Pancreas (tissue), 10 donors: ENCODE measurements around the gene F2RL3. TPM values are rescaled to one million over a fixed set of nuclear protein-coding genes. Genes with fewer than 3 reads are reported as not detected.

ENCODE experiments used
- ATAC-seq, 4 donors: fragments of 200-7000 bp; cut with Tn5 transposase; one replicate each; pipeline versions ENCODE4 v1.8.0 to v1.9.1; 2020; ENCODE audit warnings: mild to moderate bottlenecking in 4 of 4, moderate library complexity in 4 of 4
- DNase-seq, 6 donors: peaks; one replicate each; pipeline ENCODE4 v3.0.0-alpha.2; 2020
- FAIRE-seq: peaks from 2 replicates; lab custom pipeline; 2012; peaks lifted over from hg19 to GRCh38; lab: Jason Lieb, UNC
- H3K27ac ChIP-seq, 4 donors: fragments of 200-600 bp; sonication (generic); 1 replicate in 3 of 4; 2 replicates in 1 of 4; pipeline versions ENCODE4 v1.5.0 to v1.8.0; 2020
- H3K27me3 ChIP-seq, 4 donors: fragments of 200-600 bp; one replicate each; pipeline ENCODE4 v1.8.0; 2021
- H3K36me3 ChIP-seq, 3 donors: fragments of 200-600 bp; sonication (generic) in 1 of 3; one replicate each; pipeline versions ENCODE4 v1.5.0 to v1.8.0; 2020 to 2021
- H3K4me1 ChIP-seq, 3 donors: fragments of 200-600 bp; one replicate each; pipeline ENCODE4 v1.8.0; 2021
- H3K4me3 ChIP-seq, 4 donors: fragments of 200-600 bp; sonication (generic) in 2 of 4; one replicate each; pipeline versions ENCODE4 v1.5.0 to v1.8.0; 2020 to 2021
- H3K9me3 ChIP-seq, 4 donors: fragments of 200-600 bp; one replicate each; pipeline ENCODE4 v1.8.0; 2021
- CTCF ChIP-seq, 4 donors: fragments of 200-600 bp; sonication (generic) in 3 of 4; IDR thresholded peaks; one replicate each; pipeline versions ENCODE4 v1.5.0 to v1.8.0; 2021; ENCODE audit warnings: antibody characterized with exemption in 4 of 4
- WGBS, 2 donors: extraction: QIAGEN DNeasy Blood & Tissue Kit; methylation state at CpG; one replicate each; pipeline ENCODE4 v1.1.7; 2013; 5-methylcytosine and 5-hydroxymethylcytosine counted together
- intact Hi-C, 3 donors: fragments of 100-400 bp; cut with DNase I; formaldehyde crosslinking; loops; one replicate each; pipeline versions ENCODE4 v1.11.1 to v1.14.2; 2022
- polyA plus RNA-seq, 2 donors: library from polyadenylated mRNA; stranded (reverse); fragments of 200-250 nt; gene quantifications; one replicate each; pipeline ENCODE4 v1.2.3, GENCODE V29; 2013
- total RNA-seq, 6 donors: library from RNA; stranded (reverse); fragmentation: NEBNext Ultra II Directional in 4 of 6; extraction: Animal tissue kit (Norgen Biotek cat#: 25700) in 4 of 6; gene quantifications; one replicate each; pipeline versions ENCODE4 v1.2.1 to v1.2.4, GENCODE V29; 2021 to 2023
- donor health status: healthy with polysubstance abuse.
- donor health status: DM: no; HTN: no; CAD: no; lungs with moderate emphysema.
- donor health status: DM: no; HTN: no; CAD: no.
- donor health status: control.
- donor health status: control.
- donor health status: Bipolar disorder and iron deficiency.
- donor health status: DM: yes; HTN: yes; CAD: no.
- donor health status: DM: no; HTN: no; CAD: no.
- donor health status: DM: no; HTN: no; CAD: no.
- donor health status: DM: yes; HTN: yes; CAD: no.

The F2RL3 gene
- total and polyA plus RNA-seq, 8 donors, result 0.24 to 9.0 (median 1.8) TPM

- H3K27ac ChIP-seq, result no peak overlapping the region
- intact Hi-C loops, result no loop called here
- H3K9me3 ChIP-seq, result no peaks in the 10 kb centered on the region
- H3K4me1 ChIP-seq, result no peaks in the 10 kb centered on the region
- no peaks in the 10 kb centered on the region for H3K36me3 ChIP-seq
- DNase-seq (no peak), FAIRE-seq (no peak), ATAC-seq (no peak)
- TF ChIP-seq CTCF (IDR thresholded peaks at IDR 0.05), result no peak
- no peaks in the 10 kb centered on the region for H3K27me3 ChIP-seq
- 67 to 81% methylated on average over 21 of the region's 21 CpGs for WGBS, 2 donors
- no peak overlapping the region for H3K4me3 ChIP-seq
Measured at GRCh38 chr19:16921766-16922591, 33.2 kb downstream of the F2RL3 start.

- FAIRE-seq (no peak), DNase-seq (no peak), ATAC-seq (no peak)
- Histone ChIP-seq H3K4me1 (no peaks in the 10 kb centered on the region), H3K36me3 (no peaks in the 10 kb centered on the region), H3K27ac (no peak overlapping the region), H3K27me3 (no peaks in the 10 kb centered on the region), H3K4me3 (no peak overlapping the region), H3K9me3 (no peaks in the 10 kb centered on the region)
- 38 to 60% methylated on average over 1 of the region's 1 CpG for WGBS, 2 donors
- TF ChIP-seq CTCF (IDR thresholded peaks at IDR 0.05), result no peak
- intact Hi-C loops, result no loop called here
Measured at GRCh38 chr19:16922592-16922934, 33.8 kb downstream of the F2RL3 start.

- no peak for DNase-seq
- WGBS, 2 donors, result 70 to 82% methylated on average over 13 of the region's 13 CpGs
- intact Hi-C loops, result no loop called here
Measured at GRCh38 chr19:16922949-16923348, 34.1 kb downstream of the F2RL3 start.

GRCh38 chr19:16927883-16928282, 39.1 kb downstream of the F2RL3 start:
- no peaks in the 10 kb centered on the region for H3K36me3 ChIP-seq
- no peaks in the 10 kb centered on the region for H3K4me1 ChIP-seq
- no peak overlapping the region for H3K27ac ChIP-seq
- no peak overlapping the region for H3K4me3 ChIP-seq
- H3K9me3 ChIP-seq, result no peaks in the 10 kb centered on the region
- FAIRE-seq, result no peak
- TF ChIP-seq CTCF (IDR thresholded peaks at IDR 0.05), result no peak
- no peaks in the 10 kb centered on the region for H3K27me3 ChIP-seq
- no peak for DNase-seq
- WGBS, 2 donors, result 77 to 87% methylated on average over 13 of the region's 13 CpGs
- intact Hi-C loops, result no loop called here
- no peak for ATAC-seq

More at GRCh38 chr19:16922949-16923348, 34.1 kb downstream of the F2RL3 start:
- Histone ChIP-seq H3K4me3 (no peak overlapping the region), H3K9me3 (no peaks in the 10 kb centered on the region), H3K4me1 (no peaks in the 10 kb centered on the region), H3K27me3 (no peaks in the 10 kb centered on the region), H3K27ac (no peak overlapping the region), H3K36me3 (no peaks in the 10 kb centered on the region)
- FAIRE-seq (no peak), ATAC-seq (no peak)
- no peak for TF ChIP-seq CTCF (IDR thresholded peaks at IDR 0.05)

GRCh38 chr19:16928351-16928750, 39.6 kb downstream of the F2RL3 start:
- intact Hi-C loops, result no loop called here
- Histone ChIP-seq H3K9me3 (no peaks in the 10 kb centered on the region), H3K36me3 (no peaks in the 10 kb centered on the region), H3K4me1 (no peaks in the 10 kb centered on the region), H3K27ac (no peak overlapping the region), H3K27me3 (no peaks in the 10 kb centered on the region), H3K4me3 (no peak overlapping the region)
- no peak for FAIRE-seq
- ATAC-seq, result no peak
- DNase-seq, result no peak
- TF ChIP-seq CTCF (IDR thresholded peaks at IDR 0.05), result no peak
- WGBS, 2 donors, result 78 to 88% methylated on average over 2 of the region's 2 CpGs
